ENCODE results near the gene DUXB.

DUXB gene

GRCh38 chr16:75658175-75658574 is 43.1 kb downstream of the DUXB start:
- DNase-seq: no peak

- DNase-seq: no peak
Measured at GRCh38 chr16:75653922-75654321, 47.3 kb downstream of the DUXB start.

GRCh38 chr16:75648265-75649076 is 52.8 kb downstream of the DUXB start:
- peak; percentile 59 to 61 for DNase-seq

GRCh38 chr16:75647492-75648264 is 53.6 kb downstream of the DUXB start, which contains the start of the genes KARS1 and TERF2IP:
Gene KARS1, minus strand, starts transcription at chr16:75647665. Its CDS starts 26 bp downstream, at chr16:75647639.
Gene TERF2IP, plus strand, starts transcription at chr16:75647773. Its CDS starts 110 bp downstream, at chr16:75647883.
- peak; percentile 72 to 91 for DNase-seq

- DNase-seq: no peak
Measured at GRCh38 chr16:75647112-75647491, 54.2 kb downstream of the DUXB start.

GRCh38 chr16:75644240-75645012 is 56.8 kb downstream of the DUXB start:
- DNase-seq: no peak
